Activated naive CD8-positive, alpha-beta T cell (primary cell): ENCODE results near the gene FIBCD1.

ENCODE experiments used
- H3K27ac Mint-ChIP-seq: one replicate; pipeline ENCODE4 v1.8.0; 2021; ENCODE audit warnings: mixed read lengths
- H3K27me3 Mint-ChIP-seq: one replicate; pipeline ENCODE4 v1.8.0; 2021; ENCODE audit warnings: mixed read lengths
- H3K36me3 Mint-ChIP-seq: one replicate; pipeline ENCODE4 v1.8.0; 2021; ENCODE audit warnings: mixed read lengths
- H3K4me1 Mint-ChIP-seq: one replicate; pipeline ENCODE4 v1.8.0; 2021; ENCODE audit warnings: low read depth, mixed read lengths
- H3K4me3 Mint-ChIP-seq: one replicate; pipeline ENCODE4 v1.8.0; 2021; ENCODE audit warnings: mild to moderate bottlenecking, mixed read lengths
- H3K9me3 Mint-ChIP-seq: one replicate; pipeline ENCODE4 v1.8.0; 2021; ENCODE audit warnings: low read depth, mixed read lengths

FIBCD1 gene

GRCh38 chr9:130937146-130938076 lies 1.6 kb downstream of the FIBCD1 start:
- peaks cover 8% of the 10 kb centered on the region for H3K4me1 Mint-ChIP-seq
- no peaks in the 10 kb centered on the region for H3K36me3 Mint-ChIP-seq
- peak overlapping the region; percentile 59 for H3K4me3 Mint-ChIP-seq
- no peak overlapping the region for H3K27ac Mint-ChIP-seq
- no peaks in the 10 kb centered on the region for H3K9me3 Mint-ChIP-seq
- peaks cover 34% of the 10 kb centered on the region for H3K27me3 Mint-ChIP-seq

- H3K9me3 Mint-ChIP-seq = no peaks in the 10 kb centered on the region
- H3K27me3 Mint-ChIP-seq = peaks cover 31% of the 10 kb centered on the region
- peaks cover 8% of the 10 kb centered on the region for H3K4me1 Mint-ChIP-seq
- peak overlapping the region; percentile 5 for H3K4me3 Mint-ChIP-seq
- H3K27ac Mint-ChIP-seq = no peak overlapping the region
- H3K36me3 Mint-ChIP-seq = no peaks in the 10 kb centered on the region
Observed at GRCh38 chr9:130936285-130937117, 2.5 kb downstream of the FIBCD1 start.

GRCh38 chr9:130935648-130936271 lies 3.3 kb downstream of the FIBCD1 start:
- Mint-ChIP-seq H3K27me3 (peaks cover 28% of the 10 kb centered on the region), H3K36me3 (no peaks in the 10 kb centered on the region), H3K4me3 (no peak overlapping the region), H3K9me3 (no peaks in the 10 kb centered on the region), H3K27ac (no peak overlapping the region), H3K4me1 (peaks cover 7% of the 10 kb centered on the region)

DNA sequence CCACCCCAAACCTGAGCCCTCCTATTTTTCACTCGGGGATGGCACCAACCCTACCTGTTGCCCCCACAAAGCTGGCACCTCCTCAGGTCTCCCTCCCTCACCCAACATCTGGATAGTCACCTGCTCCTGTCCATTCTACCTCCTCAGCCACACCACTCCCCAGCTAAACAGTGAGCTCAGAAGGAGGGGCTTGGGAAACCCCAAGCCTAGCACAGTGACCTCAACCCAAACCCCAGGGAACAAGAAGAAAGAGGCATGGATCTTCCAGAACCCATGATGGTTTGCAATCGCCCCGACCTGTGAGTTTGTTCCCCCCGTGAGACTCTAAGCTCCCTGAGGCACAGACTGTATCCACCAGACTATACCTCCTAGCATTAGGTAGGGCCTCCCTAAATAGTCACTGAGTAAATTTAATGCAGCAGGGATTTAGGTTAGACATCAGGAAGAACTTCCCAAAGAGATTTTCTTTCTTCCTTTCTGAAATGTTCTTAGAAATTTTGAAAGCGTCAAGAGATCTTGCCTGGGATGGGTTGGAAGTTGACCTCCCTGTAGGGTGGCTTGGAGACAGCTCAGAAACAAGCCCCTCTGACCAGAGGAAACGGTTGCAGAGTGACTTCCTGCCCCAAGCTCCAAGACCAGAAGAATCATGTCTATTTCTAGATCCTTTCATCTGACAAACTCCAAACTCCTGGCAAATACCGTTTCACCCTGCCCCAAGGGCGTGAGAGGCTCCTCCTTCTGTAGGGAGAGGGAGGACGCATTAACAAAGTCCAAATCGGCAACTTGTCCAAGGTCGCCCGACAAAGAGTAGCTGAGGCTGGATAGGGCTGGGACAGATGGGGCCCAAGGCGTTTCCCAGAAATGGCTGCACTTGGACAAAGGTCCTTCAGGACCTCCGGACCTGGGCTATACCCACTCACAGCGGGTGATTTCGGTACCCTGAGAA lies 4.1 kb downstream of the FIBCD1 start:
- Mint-ChIP-seq H3K9me3 (no peaks in the 10 kb centered on the region), H3K36me3 (no peaks in the 10 kb centered on the region), H3K27me3 (peaks cover 26% of the 10 kb centered on the region), H3K27ac (no peak overlapping the region), H3K4me1 (peaks cover 4% of the 10 kb centered on the region), H3K4me3 (no peak overlapping the region)

DNA sequence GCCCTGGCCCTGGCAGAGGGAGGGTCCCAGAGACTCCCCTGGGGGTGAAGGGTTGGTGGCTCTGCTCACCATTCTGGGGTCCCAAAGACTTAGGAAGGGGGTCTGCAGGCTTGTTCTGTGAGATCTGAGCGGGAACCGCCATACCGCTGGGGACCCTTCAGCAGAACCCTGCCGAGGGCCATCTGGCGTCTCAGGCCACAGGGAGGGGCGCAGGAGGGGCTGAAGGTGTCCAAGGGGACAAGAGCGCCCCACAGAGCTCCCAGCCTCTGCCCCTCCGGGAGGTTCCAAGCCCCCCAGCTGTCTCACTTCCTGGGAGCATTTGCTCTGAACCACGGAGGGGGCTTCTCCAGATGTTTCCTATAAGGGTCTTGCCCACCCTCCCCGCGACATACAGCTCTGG lies 4.8 kb downstream of the FIBCD1 start:
- H3K9me3 Mint-ChIP-seq = no peaks in the 10 kb centered on the region
- H3K4me1 Mint-ChIP-seq = peaks cover 4% of the 10 kb centered on the region
- peaks cover 26% of the 10 kb centered on the region for H3K27me3 Mint-ChIP-seq
- no peaks in the 10 kb centered on the region for H3K36me3 Mint-ChIP-seq
- no peak overlapping the region for H3K4me3 Mint-ChIP-seq
- H3K27ac Mint-ChIP-seq = no peak overlapping the region

DNA sequence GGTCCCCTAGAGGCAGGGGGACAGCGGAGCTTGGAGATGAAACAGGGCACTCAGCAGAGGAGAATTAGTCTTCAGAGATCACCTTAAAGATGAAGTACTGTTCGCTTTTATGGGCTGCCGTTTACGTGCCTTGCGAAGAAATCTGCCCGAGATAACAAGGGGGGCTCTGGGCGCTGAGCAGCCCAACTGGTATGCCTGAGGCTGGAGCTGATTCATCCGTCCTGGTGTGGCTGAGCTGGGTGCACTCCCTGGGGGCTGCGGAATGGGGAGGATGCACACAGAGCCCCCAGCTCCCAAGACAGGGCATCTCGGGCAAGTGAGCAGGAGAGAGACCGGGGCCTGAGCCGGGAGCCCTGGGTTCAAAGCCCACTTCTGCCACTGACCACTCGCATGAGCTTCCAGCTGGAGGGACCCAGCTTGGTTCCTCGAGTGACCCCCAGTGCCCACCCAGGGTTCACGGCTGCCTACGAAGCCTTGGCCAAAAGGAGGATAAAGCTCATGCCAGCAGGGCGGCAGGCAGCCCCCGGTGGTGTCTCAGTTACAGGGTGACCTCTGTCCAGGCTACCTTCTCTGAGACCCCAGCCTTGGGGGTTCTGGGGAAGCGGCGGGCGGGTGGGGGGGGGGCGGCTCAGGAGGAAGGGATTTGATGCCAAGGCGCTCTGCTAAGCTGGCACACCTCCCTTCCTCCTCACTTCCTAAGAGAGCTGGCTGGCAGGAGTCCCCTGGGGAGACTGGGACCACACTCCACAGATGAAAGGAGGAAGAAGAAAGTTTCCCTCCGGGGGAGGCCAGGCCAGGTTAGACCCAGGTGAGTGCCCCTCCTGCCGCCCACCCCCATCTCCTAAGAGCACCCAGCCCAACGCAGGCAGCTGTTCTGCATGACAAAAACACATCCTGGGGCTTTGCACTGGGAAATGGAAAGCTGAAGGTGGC lies 5.7 kb downstream of the FIBCD1 start:
- Mint-ChIP-seq H3K27ac (no peak overlapping the region), H3K4me1 (peaks cover 2% of the 10 kb centered on the region), H3K36me3 (no peaks in the 10 kb centered on the region), H3K4me3 (no peak overlapping the region), H3K27me3 (peaks cover 26% of the 10 kb centered on the region), H3K9me3 (no peaks in the 10 kb centered on the region)

GRCh38 chr9:130932255-130933079 lies 6.6 kb downstream of the FIBCD1 start:
- no peak overlapping the region for H3K27ac Mint-ChIP-seq
- H3K4me1 Mint-ChIP-seq = peaks cover 2% of the 10 kb centered on the region
- peaks cover 23% of the 10 kb centered on the region for H3K27me3 Mint-ChIP-seq
- no peaks in the 10 kb centered on the region for H3K36me3 Mint-ChIP-seq
- H3K4me3 Mint-ChIP-seq = no peak overlapping the region
- H3K9me3 Mint-ChIP-seq = no peaks in the 10 kb centered on the region

DNA sequence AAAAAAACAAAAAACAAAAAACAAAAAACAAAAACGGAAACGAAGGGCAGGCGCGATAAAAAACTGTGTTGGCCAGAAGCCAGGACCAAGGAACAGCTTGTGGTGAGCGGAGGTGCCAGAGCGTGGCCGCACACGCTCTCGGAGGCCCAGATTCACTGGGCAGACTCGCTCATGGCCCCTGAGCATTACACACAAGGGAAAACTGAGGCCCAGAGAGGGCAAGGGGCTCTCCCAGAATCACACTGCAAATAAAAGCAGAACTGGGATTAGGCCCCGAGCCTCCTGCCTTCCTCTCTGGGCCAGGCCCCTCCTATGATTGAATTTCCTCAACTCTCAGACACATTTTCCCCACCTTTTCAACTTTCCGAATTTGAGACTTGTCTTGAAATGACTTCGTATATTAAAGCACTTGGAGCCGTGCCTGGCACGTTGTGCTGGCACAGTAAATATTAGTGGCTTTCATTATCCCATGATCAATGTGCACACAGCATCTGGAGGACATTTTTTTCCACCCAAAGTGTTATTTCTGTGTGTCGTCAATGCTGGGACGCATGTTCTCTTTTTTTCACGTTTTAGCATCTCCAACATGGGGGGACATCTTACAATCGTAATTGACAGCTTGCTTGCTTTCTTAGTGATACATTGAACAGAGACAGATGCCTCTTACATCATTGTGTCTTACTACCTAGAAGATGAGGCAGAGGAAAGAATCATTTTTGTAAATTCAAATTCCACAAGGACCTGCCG lies 7.4 kb downstream of the FIBCD1 start:
- no peaks in the 10 kb centered on the region for H3K4me1 Mint-ChIP-seq
- no peak overlapping the region for H3K27ac Mint-ChIP-seq
- H3K36me3 Mint-ChIP-seq = no peaks in the 10 kb centered on the region
- H3K4me3 Mint-ChIP-seq = no peak overlapping the region
- no peaks in the 10 kb centered on the region for H3K9me3 Mint-ChIP-seq
- H3K27me3 Mint-ChIP-seq = peaks cover 16% of the 10 kb centered on the region

DNA sequence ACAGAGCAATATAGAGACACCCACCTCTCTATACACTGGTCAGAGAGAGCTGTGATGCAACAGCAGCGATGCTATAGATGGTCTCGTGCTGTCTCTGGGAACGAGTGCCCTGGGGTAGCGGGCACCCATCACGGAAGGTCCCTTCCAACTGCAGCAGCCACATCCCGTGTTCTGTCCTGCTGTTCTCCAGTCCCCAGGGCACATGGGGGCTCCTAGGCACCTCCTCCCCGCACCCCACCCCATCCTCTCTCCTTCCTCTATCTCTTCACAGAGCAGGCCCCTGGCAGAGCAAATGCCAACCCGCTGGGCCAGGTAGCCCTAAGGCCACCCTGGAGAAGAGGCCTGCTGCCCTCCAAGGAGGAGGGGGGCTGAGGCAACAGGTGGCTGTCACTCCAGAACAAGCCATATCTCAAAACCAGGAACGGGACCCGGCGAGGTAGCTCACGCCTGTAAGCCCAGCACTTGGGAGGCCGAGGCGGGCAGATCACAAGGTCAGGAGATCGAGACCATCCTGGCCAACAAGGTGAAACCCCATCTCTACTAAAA lies 8.2 kb downstream of the FIBCD1 start:
- H3K27ac Mint-ChIP-seq = no peak overlapping the region
- peaks cover 14% of the 10 kb centered on the region for H3K27me3 Mint-ChIP-seq
- no peak overlapping the region for H3K4me3 Mint-ChIP-seq
- H3K4me1 Mint-ChIP-seq = no peaks in the 10 kb centered on the region
- no peaks in the 10 kb centered on the region for H3K36me3 Mint-ChIP-seq
- H3K9me3 Mint-ChIP-seq = no peaks in the 10 kb centered on the region

- Mint-ChIP-seq H3K4me1 (no peaks in the 10 kb centered on the region), H3K9me3 (no peaks in the 10 kb centered on the region), H3K27ac (no peak overlapping the region), H3K36me3 (no peaks in the 10 kb centered on the region), H3K27me3 (peaks cover 13% of the 10 kb centered on the region), H3K4me3 (no peak overlapping the region)
Observed at GRCh38 chr9:130930132-130930803, 8.8 kb downstream of the FIBCD1 start.

- no peaks in the 10 kb centered on the region for H3K9me3 Mint-ChIP-seq
- H3K4me1 Mint-ChIP-seq = no peaks in the 10 kb centered on the region
- no peak overlapping the region for H3K4me3 Mint-ChIP-seq
- no peaks in the 10 kb centered on the region for H3K36me3 Mint-ChIP-seq
- H3K27me3 Mint-ChIP-seq = peaks cover 6% of the 10 kb centered on the region
- no peak overlapping the region for H3K27ac Mint-ChIP-seq
Observed at GRCh38 chr9:130929571-130930038, 9.4 kb downstream of the FIBCD1 start.
